D721Med (cell line): ENCODE measurements around the gene NT5C1B.

Experiments
- DNase-seq: peaks from one replicate; pipeline ENCODE4 v3.0.0; 2011; ENCODE audit warnings: low spot score; ENCODE audit not compliant: insufficient read length
- FAIRE-seq: peaks from 2 replicates; lab custom pipeline; 2011; peaks lifted over from hg19 to GRCh38; lab: Jason Lieb, UNC
- CTCF ChIP-seq: IDR thresholded peaks from 2 replicates; pipeline ENCODE4 v1.5.1; 2012; ENCODE audit warnings: mild to moderate bottlenecking, control low read depth; ENCODE audit not compliant: insufficient read depth; ENCODE audit errors: missing control alignments

NT5C1B gene

GRCh38 chr2:18578033-18578432 lies 11.3 kb downstream of the NT5C1B start:
- FAIRE-seq = no peak
- DNase-seq = no peak
- TF ChIP-seq CTCF = no peak

GRCh38 chr2:18566145-18566769 lies 23.1 kb downstream of the NT5C1B start:
- FAIRE-seq (no peak), DNase-seq (no peak)
- TF ChIP-seq CTCF = no peak

GRCh38 chr2:18560797-18561085 lies 28.6 kb downstream of the NT5C1B start:
- TF ChIP-seq CTCF = no peak
- FAIRE-seq (peak; percentile 11), DNase-seq (no peak)

GRCh38 chr2:18560031-18560796 lies 29.2 kb downstream of the NT5C1B start, which contains the start of gene RDH14:
TSS of gene RDH14 (minus strand) at chr2:18560653. CDS start at chr2:18560572, 81 bp downstream.
- no peak for FAIRE-seq
- TF ChIP-seq CTCF = no peak
- peak; percentile 26 for DNase-seq

- no peak for FAIRE-seq
- no peak for DNase-seq
- TF ChIP-seq CTCF = no peak
Observed at GRCh38 chr2:18559531-18560030, 29.8 kb downstream of the NT5C1B start.

- no peak for FAIRE-seq
- DNase-seq = no peak
- no peak for TF ChIP-seq CTCF
Observed at GRCh38 chr2:18558458-18558857, 30.9 kb downstream of the NT5C1B start.

GRCh38 chr2:18557121-18557520 lies 32.2 kb downstream of the NT5C1B start:
- no peak for TF ChIP-seq CTCF
- FAIRE-seq (no peak), DNase-seq (no peak)
